HEK293 (cell line): ENCODE measurements around the gene ADD2.

Source experiments
- CTCF ChIA-PET: fragments of 350-600 bp; formaldehyde crosslinking; extraction: SDS; loops from one replicate; lab custom pipeline; 2021; ENCODE audit warnings: antibody characterized with exemption; lab: Yijun Ruan, JAX
- POLR2A ChIA-PET: fragments of 300-600 bp; formaldehyde crosslinking; extraction: SDS; loops from one replicate; lab custom pipeline; 2020; ENCODE audit warnings: antibody characterized with exemption, inconsistent platforms; lab: Yijun Ruan, JAX
- H3K27ac ChIP-seq: fragments of 200-500 bp; sonication (Bioruptor generic); 2 replicates; pipeline ENCODE4 v1.5.1; 2014; ENCODE audit warnings: low read depth, low read length, control low read depth, inconsistent platforms; ENCODE audit errors: extremely low read depth
- H3K36me3 ChIP-seq, 2 experiments: fragments of 200-500 bp in 1 of 2; sonication (Bioruptor generic) in 1 of 2; 1 replicate in 1 of 2; 2 replicates in 1 of 2; pipeline ENCODE4 v1.5.1; 2014 to 2017; ENCODE audit warnings: inconsistent platforms in 2 of 2, low read length in 2 of 2; ENCODE audit not compliant: control insufficient read depth in 2 of 2, insufficient read depth in 1 of 2
- H3K4me1 ChIP-seq: fragments of 200-500 bp; sonication (Bioruptor generic); 2 replicates; pipeline ENCODE4 v1.5.1; 2014; ENCODE audit warnings: mild to moderate bottlenecking, low read length, inconsistent platforms; ENCODE audit not compliant: control insufficient read depth, insufficient read depth
- H3K4me3 ChIP-seq: 2 replicates; pipeline ENCODE4 v1.5.1; 2011; ENCODE audit warnings: low read depth, mild to moderate bottlenecking, control low read depth, low read length, moderate library complexity
- H3K9me3 ChIP-seq: fragments of 200-500 bp; sonication (Bioruptor generic); 2 replicates; pipeline ENCODE4 v1.5.1; 2014; ENCODE audit warnings: low read depth, low read length, inconsistent platforms; ENCODE audit not compliant: control insufficient read depth, insufficient read depth
- CTCF ChIP-seq: fragments of 450-650 bp; formaldehyde crosslinking; IDR thresholded peaks from 2 replicates; pipeline ENCODE4 v1.5.1; 2016; ENCODE audit warnings: missing biosample characterization, missing genetic modification characterization
- TRIM28 ChIP-seq: IDR thresholded peaks from 2 replicates; pipeline ENCODE4 v1.6.1; 2011; ENCODE audit warnings: low read length, control low read depth, borderline replicate concordance
- TSHZ1 ChIP-seq: fragments of 450-650 bp; formaldehyde crosslinking; IDR thresholded peaks from 2 replicates; pipeline ENCODE4 v1.5.1; 2016; ENCODE audit warnings: missing biosample characterization, missing genetic modification characterization, borderline replicate concordance
- ZNF112 ChIP-seq: fragments of 450-650 bp; formaldehyde crosslinking; IDR thresholded peaks from 2 replicates; pipeline ENCODE4 v1.5.0; 2017; ENCODE audit warnings: missing biosample characterization, missing genetic modification characterization
- ZNF18 ChIP-seq: fragments of 450-650 bp; formaldehyde crosslinking; IDR thresholded peaks from 2 replicates; pipeline ENCODE4 v1.5.1; 2016; ENCODE audit warnings: missing biosample characterization, missing genetic modification characterization
- ZNF248 ChIP-seq: fragments of 450-650 bp; formaldehyde crosslinking; IDR thresholded peaks from 2 replicates; pipeline ENCODE4 v1.5.1; 2017; ENCODE audit warnings: missing biosample characterization, missing genetic modification characterization
- ZNF280C ChIP-seq: fragments of 450-650 bp; formaldehyde crosslinking; IDR thresholded peaks from 2 replicates; pipeline ENCODE4 v1.5.1; 2016; ENCODE audit warnings: missing biosample characterization, missing genetic modification characterization
- ZNF423 ChIP-seq: fragments of 450-650 bp; formaldehyde crosslinking; IDR thresholded peaks from 2 replicates; pipeline ENCODE4 v1.5.1; 2016; ENCODE audit warnings: missing biosample characterization, missing genetic modification characterization
- ZNF623 ChIP-seq: fragments of 450-650 bp; formaldehyde crosslinking; IDR thresholded peaks from 2 replicates; pipeline ENCODE4 v1.5.1; 2016; ENCODE audit warnings: missing biosample characterization, missing genetic modification characterization
- ZNF624 ChIP-seq: fragments of 450-650 bp; formaldehyde crosslinking; IDR thresholded peaks from 2 replicates; pipeline ENCODE4 v1.5.1; 2017; ENCODE audit warnings: missing biosample characterization, missing genetic modification characterization
- ZNF654 ChIP-seq: fragments of 450-650 bp; formaldehyde crosslinking; IDR thresholded peaks from 2 replicates; pipeline ENCODE4 v1.5.1; 2016; ENCODE audit warnings: low read depth, missing biosample characterization, missing genetic modification characterization
- ZNF670 ChIP-seq: fragments of 450-650 bp; formaldehyde crosslinking; IDR thresholded peaks from 2 replicates; pipeline ENCODE4 v1.5.1; 2016; ENCODE audit warnings: missing biosample characterization, missing genetic modification characterization, low read depth
- ZNF843 ChIP-seq: fragments of 450-650 bp; formaldehyde crosslinking; IDR thresholded peaks from 2 replicates; pipeline ENCODE4 v1.5.1; 2016; ENCODE audit warnings: missing biosample characterization, missing genetic modification characterization
- ZSCAN16 ChIP-seq: fragments of 450-650 bp; formaldehyde crosslinking; IDR thresholded peaks from 2 replicates; pipeline ENCODE4 v1.5.1; 2016; ENCODE audit warnings: missing biosample characterization, missing genetic modification characterization

The ADD2 gene

GRCh38 chr2:70785137-70785911 is 17.3 kb upstream of the ADD2 start:
- TF ChIP-seq CTCF (tag by site-specific recombination) (peak; percentile 43; the same call in 1 of the 2 replicates), ZNF112 (tag by site-specific recombination) (no peak), ZNF654 (tag by site-specific recombination) (peak; percentile 79), ZNF423 (tag by site-specific recombination) (no peak)
- TF ChIP-seq, all 188 proteins: peak for 2
- Histone ChIP-seq H3K27ac (no peak overlapping the region), H3K4me1 (no peaks in the 10 kb centered on the region), H3K4me3 (no peak overlapping the region), H3K9me3 (no peaks in the 10 kb centered on the region), H3K36me3 (no peaks in the 10 kb centered on the region)
- ChIA-PET CTCF (interaction anchor here (0.6 to 3.0 kb wide), 26 partner anchors 10 to 481 kb away, joined by 3 to 20 read pairs (median 3); partner anchors contain the start of gene ADD2), POLR2A (no interaction called here)

GRCh38 chr2:70784320-70784719 is 16.3 kb upstream of the ADD2 start:
- POLR2A ChIA-PET, result no interaction called here
- no peak for TF ChIP-seq TRIM28
- no peak for TF ChIP-seq TSHZ1 (tag by site-specific recombination)
- TF ChIP-seq ZNF248 (tag by site-specific recombination), result no peak
- TF ChIP-seq, all 188 proteins: peak for 0
- Histone ChIP-seq H3K36me3 (no peaks in the 10 kb centered on the region), H3K9me3 (no peaks in the 10 kb centered on the region), H3K4me1 (no peaks in the 10 kb centered on the region), H3K4me3 (no peak overlapping the region), H3K27ac (no peak overlapping the region)
- CTCF ChIA-PET, result interaction anchor here (0.6 to 3.0 kb wide), 13 partner anchors 16 to 467 kb away, joined by 3 to 20 read pairs (median 3); partner anchors contain the start of gene ADD2

GRCh38 chr2:70779911-70780545 is 12.0 kb upstream of the ADD2 start:
- Histone ChIP-seq H3K4me3 (no peak overlapping the region), H3K27ac (no peak overlapping the region), H3K9me3 (no peaks in the 10 kb centered on the region), H3K4me1 (no peaks in the 10 kb centered on the region), H3K36me3 (no peaks in the 10 kb centered on the region)
- ChIA-PET CTCF (interaction anchor here (1.0 to 5.2 kb wide), 3 partner anchors 9 to 439 kb away, joined by 3 to 35 read pairs (median 3); partner anchors contain the start of gene ADD2), POLR2A (no interaction called here)
- TF ChIP-seq ZSCAN16 (tag by site-specific recombination), result no peak
- TF ChIP-seq ZNF623 (tag by site-specific recombination), result no peak

GRCh38 chr2:70779491-70779890 is 11.5 kb upstream of the ADD2 start:
- Histone ChIP-seq H3K4me1 (no peaks in the 10 kb centered on the region), H3K9me3 (no peaks in the 10 kb centered on the region), H3K27ac (no peak overlapping the region), H3K4me3 (no peak overlapping the region), H3K36me3 (no peaks in the 10 kb centered on the region)
- ChIA-PET POLR2A (no interaction called here), CTCF (interaction anchor here (1.0 to 5.2 kb wide), 3 partner anchors 10 to 439 kb away, joined by 3 to 35 read pairs (median 3); partner anchors contain the start of gene ADD2)
- TF ChIP-seq ZNF843 (tag by site-specific recombination) (no peak), ZNF624 (tag by site-specific recombination) (no peak), ZNF18 (tag by site-specific recombination) (no peak), ZNF670 (tag by site-specific recombination) (no peak), ZNF112 (tag by site-specific recombination) (no peak), ZNF280C (tag by site-specific recombination) (no peak)
